ENCODE data around the gene GSG1L.

Gene GSG1L

DNA sequence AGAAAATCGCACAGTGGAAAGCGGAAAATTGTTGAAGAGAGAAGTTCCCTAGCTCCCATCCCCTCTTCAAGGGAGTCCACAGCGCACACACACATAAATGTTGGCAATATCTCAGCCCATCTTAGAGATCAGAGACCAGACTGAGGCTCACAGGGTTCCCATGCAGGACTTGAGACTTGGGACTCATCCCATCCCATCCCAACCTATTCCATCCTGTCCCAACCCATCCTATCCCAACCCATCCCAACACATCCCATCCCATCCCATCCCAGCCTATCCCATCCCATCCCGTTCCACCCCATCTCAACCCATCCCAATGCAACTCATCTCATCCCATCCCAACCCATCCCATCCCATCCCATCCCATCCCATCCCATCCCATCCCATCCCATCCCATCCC is 29.6 kb downstream of the GSG1L start:
- DNase-seq (ENCODE audit: low read depth, low spot score) = no peak
- H3K27ac ChIP-seq = no peak overlapping the region

DNA sequence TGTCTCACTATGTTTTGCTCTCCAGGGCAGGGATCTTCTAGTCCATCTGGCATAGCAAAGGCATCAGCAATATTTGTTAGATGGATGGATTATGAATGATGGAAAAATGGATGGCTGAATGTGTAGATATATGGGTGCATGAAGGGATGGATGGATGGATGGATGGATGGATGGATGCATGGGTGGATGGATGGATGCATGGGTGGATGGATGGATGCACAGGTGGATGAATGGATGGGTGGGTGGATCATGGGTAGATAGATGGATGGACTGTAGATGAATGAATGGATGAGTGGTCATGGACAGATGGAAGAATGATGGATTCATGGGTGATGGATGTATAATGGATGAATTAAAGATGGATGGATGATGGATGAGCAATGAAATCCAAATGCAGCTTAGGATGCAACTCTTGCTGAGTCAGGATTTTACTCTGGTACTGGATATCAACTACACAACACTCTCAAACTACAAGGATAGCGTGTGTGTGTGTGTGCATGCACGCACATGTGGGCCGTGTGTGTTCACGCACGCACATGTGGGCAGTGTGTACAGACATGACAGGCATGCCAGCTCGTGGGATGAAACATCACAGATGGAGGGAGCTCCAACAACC is 34.0 kb downstream of the GSG1L start:
- no peak for DNase-seq (ENCODE audit: low read depth, low spot score)
- H3K27ac ChIP-seq = no peak overlapping the region

GRCh38 chr16:28027055-28027454 is 36.5 kb downstream of the GSG1L start:
- no peak for DNase-seq (ENCODE audit: low read depth, low spot score)
- no peak overlapping the region for H3K27ac ChIP-seq

- no peak overlapping the region for H3K27ac ChIP-seq
- DNase-seq (ENCODE audit: low read depth, low spot score) = no peak
These were observed 37.9 kb downstream of the GSG1L start for GRCh38 chr16:28025631-28026030.

GRCh38 chr16:28019218-28019617 is 44.3 kb downstream of the GSG1L start:
- no peak for DNase-seq (ENCODE audit: low read depth, low spot score)
- no peak overlapping the region for H3K27ac ChIP-seq

- DNase-seq (ENCODE audit: low read depth, low spot score) = no peak
- H3K27ac ChIP-seq = no peak overlapping the region
These were observed 48.7 kb downstream of the GSG1L start for GRCh38 chr16:28014851-28015250.

DNA sequence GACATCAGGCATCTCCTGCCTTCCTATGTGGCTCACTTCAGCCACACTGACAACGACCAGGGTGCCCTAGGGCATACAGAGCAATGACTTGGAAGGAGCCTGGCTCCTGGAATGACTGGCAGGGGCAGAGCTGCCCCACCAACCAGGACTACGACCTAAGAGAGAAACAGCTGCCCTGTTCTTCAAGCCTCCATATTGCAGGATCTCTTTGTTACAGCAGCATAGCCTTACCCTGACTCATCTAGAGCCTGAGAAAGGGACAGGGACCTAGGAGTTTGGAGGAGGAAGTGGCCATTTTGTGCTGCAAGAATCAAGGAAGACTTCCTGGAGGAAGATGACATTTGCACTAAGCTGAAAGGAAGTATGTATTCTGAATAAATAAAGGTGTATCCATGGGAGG is 49.6 kb downstream of the GSG1L start:
- DNase-seq (ENCODE audit: low read depth, low spot score) = no peak
- H3K27ac ChIP-seq = no peak overlapping the region

DNA sequence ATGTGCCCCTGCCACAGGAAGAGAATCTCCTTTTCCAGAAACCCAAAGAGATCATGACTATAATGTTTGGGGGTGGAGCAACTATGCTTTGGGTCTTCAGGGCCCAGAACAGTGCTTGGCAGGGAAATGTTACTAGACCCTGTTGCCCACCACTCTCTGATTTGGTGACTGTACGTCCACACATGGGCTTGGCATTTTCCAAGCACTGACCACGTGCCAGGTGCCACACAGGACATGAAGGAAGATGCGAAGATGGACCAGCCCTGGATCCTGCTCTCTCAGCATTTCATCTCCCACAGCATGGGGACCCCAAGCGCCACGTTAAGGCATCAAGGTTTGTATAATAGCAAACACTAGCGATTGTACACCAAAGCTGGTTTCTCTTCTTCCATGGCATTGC is 50.1 kb downstream of the GSG1L start:
- no peak for DNase-seq (ENCODE audit: low read depth, low spot score)
- H3K27ac ChIP-seq = no peak overlapping the region

- DNase-seq (ENCODE audit: low read depth, low spot score) = no peak
- H3K27ac ChIP-seq = no peak overlapping the region
These were observed 51.5 kb downstream of the GSG1L start for GRCh38 chr16:28011971-28012445.

- no peak overlapping the region for H3K27ac ChIP-seq
- DNase-seq (ENCODE audit: low read depth, low spot score) = no peak
These were observed 52.3 kb downstream of the GSG1L start for GRCh38 chr16:28011223-28011622.

DNA sequence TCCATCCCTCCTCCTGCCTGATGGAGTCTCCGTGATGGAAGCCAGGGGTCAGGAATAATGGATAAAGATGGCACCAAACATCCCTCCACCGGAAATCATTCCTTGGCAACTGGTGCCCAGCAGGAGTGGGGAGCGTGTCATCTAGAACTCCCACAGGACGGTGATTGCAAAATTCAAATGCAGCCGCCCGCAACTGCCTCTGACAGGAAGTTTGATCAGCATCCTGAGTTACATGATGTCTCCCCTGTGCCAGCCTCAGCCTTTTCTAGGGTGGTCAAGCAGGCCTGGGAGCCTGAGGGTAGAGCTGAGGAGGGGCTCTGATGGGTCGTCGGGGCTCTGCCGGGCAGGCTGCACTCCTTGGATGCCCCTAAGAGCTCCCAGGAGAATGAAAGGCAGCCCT is 52.8 kb downstream of the GSG1L start:
- DNase-seq (ENCODE audit: low read depth, low spot score) = no peak

DNA sequence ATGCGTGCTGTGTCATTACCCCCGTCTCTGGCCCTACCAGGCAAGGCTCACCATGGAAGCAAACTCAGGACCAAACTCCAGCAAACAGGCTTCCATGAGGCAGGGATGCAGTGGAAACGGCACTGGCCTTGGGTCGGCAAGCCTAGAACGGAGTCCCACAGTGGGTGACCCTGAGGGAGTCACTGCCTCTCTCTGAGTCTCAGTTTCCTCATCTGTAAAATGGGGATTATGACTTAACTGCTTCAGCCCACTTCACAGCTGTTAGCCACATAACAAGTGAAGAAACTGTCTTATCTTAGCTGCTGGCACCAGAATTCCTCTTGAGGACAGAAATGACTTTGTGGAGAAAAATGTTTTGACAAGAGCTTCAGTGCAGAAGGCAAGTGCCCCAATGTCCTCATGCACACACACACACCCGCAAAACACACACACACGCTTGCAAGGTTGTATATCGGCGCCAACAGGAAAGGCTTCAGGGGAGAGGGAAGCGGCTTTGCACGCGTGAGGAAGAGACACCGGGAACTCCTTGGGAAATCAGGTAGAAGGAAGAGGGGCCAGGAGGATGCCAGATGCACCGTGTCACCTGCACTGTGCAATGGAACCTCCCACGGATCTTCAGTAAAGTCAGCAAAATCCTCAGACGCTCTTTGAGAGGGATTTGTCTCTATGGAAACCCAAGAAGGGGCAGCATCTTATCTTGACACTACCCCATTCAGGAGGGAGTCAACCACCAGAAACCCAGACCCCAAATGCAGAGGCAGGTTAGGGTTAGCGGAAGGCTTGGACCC is 53.7 kb downstream of the GSG1L start:
- H3K27ac ChIP-seq = no peak overlapping the region
- DNase-seq (ENCODE audit: low read depth, low spot score) = no peak

More for the DNA sequence above, 52.8 kb downstream of the GSG1L start:
- H3K27ac ChIP-seq = no peak overlapping the region

- H3K27ac ChIP-seq = no peak overlapping the region
- no peak for DNase-seq (ENCODE audit: low read depth, low spot score)
These were observed 59.6 kb downstream of the GSG1L start for GRCh38 chr16:28003923-28004322.

GRCh38 chr16:28003021-28003865 is 60.3 kb downstream of the GSG1L start:
- no peak for DNase-seq (ENCODE audit: low read depth, low spot score)
- H3K27ac ChIP-seq = no peak overlapping the region

DNA sequence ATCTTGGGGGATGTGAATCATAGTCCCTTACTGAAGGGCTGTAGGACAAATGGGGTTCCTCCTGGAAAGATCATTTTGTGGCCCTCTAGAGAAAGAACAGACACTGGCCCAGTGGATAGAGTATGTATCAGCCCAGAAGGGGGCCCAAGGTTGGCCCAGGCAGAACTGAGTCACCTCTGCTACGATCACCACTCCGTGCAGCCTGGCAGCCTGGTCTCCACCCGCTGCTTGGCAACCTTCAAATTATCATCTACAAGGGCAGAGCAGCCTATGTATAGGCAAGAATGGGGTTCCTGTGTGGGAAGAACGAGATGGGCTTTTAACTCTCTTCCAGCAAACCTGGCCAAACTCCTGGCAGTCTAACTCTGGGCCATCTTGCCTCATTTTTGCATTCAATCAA is 61.9 kb downstream of the GSG1L start:
- H3K27ac ChIP-seq = no peak overlapping the region
- DNase-seq (ENCODE audit: low read depth, low spot score) = no peak

- no peak for DNase-seq (ENCODE audit: low read depth, low spot score)
- H3K27ac ChIP-seq = no peak overlapping the region
These were observed 62.3 kb downstream of the GSG1L start for GRCh38 chr16:28001184-28001583.

DNA sequence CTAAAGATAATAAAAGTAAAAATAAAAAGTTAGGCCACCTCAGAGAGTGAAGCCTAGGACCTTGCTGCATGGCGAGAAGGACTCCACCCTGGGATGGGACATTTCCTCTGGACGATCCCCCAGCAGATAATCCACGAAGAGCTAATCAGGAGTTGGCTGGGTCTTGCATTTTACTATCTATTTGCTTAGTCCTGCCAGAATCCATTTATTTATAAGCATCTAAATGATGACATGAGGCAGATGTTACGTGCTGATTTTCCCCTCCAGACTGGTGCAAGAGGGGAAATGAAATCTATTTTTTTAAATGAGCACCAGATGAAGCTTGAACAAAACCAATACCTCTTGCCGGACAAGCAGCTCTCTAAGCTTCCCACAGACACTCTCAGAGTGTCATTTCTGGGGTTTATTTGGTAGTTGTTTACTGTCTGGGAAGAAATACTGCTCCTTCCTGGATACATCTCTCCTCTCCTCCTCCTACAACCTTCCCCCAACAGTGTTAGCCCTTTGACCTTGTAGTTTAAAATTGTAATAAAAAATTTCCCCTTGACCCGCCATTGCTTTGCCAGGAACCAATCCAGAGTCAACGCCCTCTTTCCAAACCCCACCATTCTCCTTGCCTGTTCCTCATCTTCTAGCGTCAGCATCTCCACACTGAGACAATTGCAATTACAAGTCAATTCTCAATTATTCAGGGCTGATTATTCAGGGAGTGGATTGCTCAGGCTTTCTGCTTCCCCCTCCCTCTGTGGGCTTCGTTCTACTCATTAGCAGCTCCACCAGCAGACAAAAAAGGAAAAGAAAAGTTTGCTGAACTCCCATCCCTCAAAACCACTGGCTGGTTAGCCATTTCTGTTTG is 63.0 kb downstream of the GSG1L start:
- H3K27ac ChIP-seq = no peak overlapping the region
- no peak for DNase-seq (ENCODE audit: low read depth, low spot score)

GRCh38 chr16:27999687-28000086 is 63.8 kb downstream of the GSG1L start:
- H3K27ac ChIP-seq = no peak overlapping the region
- no peak for DNase-seq (ENCODE audit: low read depth, low spot score)

DNA sequence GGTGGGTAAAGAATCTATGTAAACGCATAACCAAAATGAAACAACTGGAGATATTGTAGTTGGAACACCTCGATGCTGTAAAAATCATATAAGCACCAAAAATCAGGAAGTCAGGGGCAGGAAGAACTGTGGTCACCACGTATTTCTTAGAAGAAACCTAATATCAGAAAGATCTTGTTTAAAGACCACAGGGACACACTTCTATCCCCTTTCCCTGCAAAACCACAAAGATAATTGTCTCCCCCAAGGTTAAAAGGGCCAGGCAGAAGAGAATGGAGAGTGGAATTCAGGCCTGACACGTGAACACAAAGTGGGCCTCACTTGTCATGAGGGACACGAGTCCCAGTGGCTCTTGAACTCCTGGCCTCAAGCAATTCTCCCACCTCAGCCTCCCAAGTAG is 68.1 kb downstream of the GSG1L start:
- DNase-seq (ENCODE audit: low read depth, low spot score) = no peak

DNA sequence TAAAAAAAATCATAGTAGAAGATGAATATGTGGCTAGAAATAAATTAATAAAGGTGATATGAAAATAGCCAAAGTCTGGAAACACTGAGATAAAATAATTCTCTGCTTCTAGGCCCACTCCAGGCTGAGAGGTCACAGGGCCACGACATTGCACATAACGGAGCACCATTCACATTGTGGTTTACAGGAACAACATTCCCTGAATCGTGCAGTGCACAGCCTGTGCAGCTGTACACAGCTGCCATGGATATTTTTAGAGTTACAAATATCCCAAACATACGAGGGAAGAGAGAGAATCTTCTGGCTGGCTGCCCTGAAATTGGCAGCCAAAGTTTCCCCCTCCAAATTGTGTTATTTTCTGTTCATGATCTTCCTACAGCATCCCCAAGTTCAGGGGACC is 68.8 kb downstream of the GSG1L start:
- H3K27ac ChIP-seq = no peak overlapping the region
- no peak for DNase-seq (ENCODE audit: low read depth, low spot score)

More for the DNA sequence above, 68.1 kb downstream of the GSG1L start:
- H3K27ac ChIP-seq = no peak overlapping the region
